Stimulated activated naive B cell treated with anti-CD40 and anti-IgM and Interleukin-4, amounts not matched to agents 10 μg/mL and 1 μg/mL and 100 μg/mL, for 72 hours (primary cell): Measurements from ENCODE around the gene ZNF335.

Source experiments
- ATAC-seq, 2 donors: fragments of 150-1000 bp; cut with Tn5 transposase; replicated peaks; 2 replicates each; pipeline ENCODE4 v1.10.0; 2021; ENCODE audit warnings: moderate library complexity in 1 of 2
- DNase-seq: peaks from one replicate; pipeline ENCODE4 v3.0.0; 2021
- H3K27ac Mint-ChIP-seq: one replicate; pipeline ENCODE4 v1.8.0; 2022; ENCODE audit warnings: mild to moderate bottlenecking, mixed read lengths
- H3K27me3 Mint-ChIP-seq, 2 donors: one replicate each; pipeline ENCODE4 v1.8.0; 2022; ENCODE audit warnings: mixed read lengths in 2 of 2
- H3K36me3 Mint-ChIP-seq, 2 donors: one replicate each; pipeline ENCODE4 v1.8.0; 2022; ENCODE audit warnings: mixed read lengths in 2 of 2, mild to moderate bottlenecking in 1 of 2
- H3K4me1 Mint-ChIP-seq, 2 donors: one replicate each; pipeline ENCODE4 v1.8.0; 2022; ENCODE audit warnings: mixed read lengths in 2 of 2, mild to moderate bottlenecking in 1 of 2
- H3K4me3 Mint-ChIP-seq, 2 donors: one replicate each; pipeline ENCODE4 v1.8.0; 2022; ENCODE audit warnings: mild to moderate bottlenecking in 2 of 2, mixed read lengths in 2 of 2, moderate library complexity in 1 of 2
- H3K9me3 Mint-ChIP-seq, 2 donors: one replicate each; pipeline ENCODE4 v1.8.0; 2022; ENCODE audit warnings: mixed read lengths in 2 of 2, mild to moderate bottlenecking in 1 of 2

The ZNF335 gene

GRCh38 chr20:45918182-45918737, 53.7 kb downstream of the ZNF335 start:
- Mint-ChIP-seq H3K27me3 (peaks cover 20 to 25% of the 10 kb centered on the region in 2 donors), H3K27ac (no peak overlapping the region), H3K36me3 (no peaks in the 10 kb centered on the region), H3K9me3 (no peaks in the 10 kb centered on the region), H3K4me1 (peaks cover 5 to 9% of the 10 kb centered on the region in 2 donors), H3K4me3 (no peak overlapping the region)
- no peak for ATAC-seq
- DNase-seq, result no peak

DNA sequence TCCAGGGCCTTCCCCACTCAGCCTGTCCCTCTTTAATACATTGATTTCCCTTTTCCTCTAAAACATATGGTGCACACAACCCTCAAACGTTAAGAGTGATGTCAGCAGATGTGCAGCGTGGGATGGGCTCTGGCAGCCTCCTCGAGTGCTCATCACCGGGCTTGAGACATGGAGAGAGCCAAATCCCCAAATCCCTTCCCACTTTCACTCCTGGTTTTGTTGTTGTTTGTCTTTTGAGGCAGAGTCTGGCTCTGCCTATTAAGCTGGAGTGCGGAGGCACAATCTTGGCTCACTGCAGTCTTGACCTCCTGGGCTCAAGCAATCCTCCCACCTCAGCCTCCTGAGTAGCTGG, 54.2 kb downstream of the ZNF335 start:
- no peak for ATAC-seq
- Mint-ChIP-seq H3K27ac (no peak overlapping the region), H3K4me3 (no peak overlapping the region), H3K27me3 (peaks cover 20 to 25% of the 10 kb centered on the region in 2 donors), H3K9me3 (no peaks in the 10 kb centered on the region), H3K36me3 (no peaks in the 10 kb centered on the region), H3K4me1 (peaks cover 5 to 9% of the 10 kb centered on the region in 2 donors)
- no peak for DNase-seq

DNA sequence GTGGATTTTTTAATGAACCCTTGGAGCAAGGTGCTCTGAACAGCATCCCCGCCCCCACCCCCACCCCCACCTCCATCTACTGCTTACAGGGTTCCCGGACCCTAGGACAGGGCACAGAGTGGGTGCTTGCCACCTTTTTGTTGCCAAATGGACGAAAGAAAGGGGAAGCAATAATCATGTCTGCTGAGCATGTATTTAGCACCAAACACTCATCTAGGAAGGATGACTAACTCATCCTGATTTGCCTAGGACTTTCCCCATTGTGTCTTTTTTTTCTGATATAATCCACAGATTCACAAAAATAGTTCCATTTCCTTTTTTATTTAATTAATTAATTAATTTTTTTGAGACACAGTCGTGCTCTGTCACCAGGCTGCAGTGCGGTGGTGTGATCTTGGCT, 58.9 kb downstream of the ZNF335 start:
- peak overlapping the region in 1 of 2 donors; percentile 68 for H3K4me3 Mint-ChIP-seq
- peaks cover 0 to 12% of the 10 kb centered on the region in 2 donors for H3K27me3 Mint-ChIP-seq
- no peaks in the 10 kb centered on the region for H3K9me3 Mint-ChIP-seq
- peaks cover 18 to 33% of the 10 kb centered on the region in 2 donors for H3K4me1 Mint-ChIP-seq
- ATAC-seq (peak in 1 of 2 donors; percentile 35), DNase-seq (no peak)
- peaks cover 0 to 8% of the 10 kb centered on the region in 2 donors for H3K36me3 Mint-ChIP-seq
- H3K27ac Mint-ChIP-seq, result peak overlapping the region; percentile 44

DNA sequence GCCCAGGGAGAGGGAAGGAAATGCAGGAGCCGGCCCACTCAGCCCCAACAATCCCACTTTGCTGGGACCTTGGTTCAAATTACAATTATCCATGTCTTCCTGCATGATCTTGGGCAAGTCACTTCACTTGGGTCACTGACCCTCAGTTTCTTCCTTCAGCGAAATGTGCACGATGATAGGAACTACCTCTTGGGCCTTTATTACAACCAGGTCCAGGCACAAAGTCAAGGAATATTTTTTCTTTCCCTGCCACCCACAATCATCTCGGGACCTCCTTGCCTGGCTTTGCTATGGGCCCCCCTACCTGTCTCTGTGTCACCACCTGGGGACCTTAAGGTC, 59.7 kb downstream of the ZNF335 start:
- no peak for ATAC-seq
- DNase-seq, result no peak
- Mint-ChIP-seq H3K27ac (no peak overlapping the region), H3K4me3 (peak overlapping the region; percentile 78 to 81), H3K27me3 (peaks cover 0 to 6% of the 10 kb centered on the region in 2 donors), H3K36me3 (peaks cover 0 to 16% of the 10 kb centered on the region in 2 donors), H3K4me1 (peaks cover 20 to 33% of the 10 kb centered on the region in 2 donors), H3K9me3 (no peaks in the 10 kb centered on the region)

GRCh38 chr20:45911486-45912343, 60.3 kb downstream of the ZNF335 start, which contains the start of gene PLTP:
PLTP (minus strand) TSS chr20:45912155; CDS start chr20:45911452, 703 bp downstream.
- H3K4me3 Mint-ChIP-seq, result peak within 1 kb of the TSS; percentile 78 to 81
- peak within 1 kb of the TSS; percentile 84 for H3K27ac Mint-ChIP-seq
- H3K27me3 Mint-ChIP-seq, result peaks cover 0 to 5% of the 10 kb centered on the region in 2 donors
- DNase-seq (peak; percentile 34), ATAC-seq (peak in 1 of 2 donors; percentile 14)
- peaks cover 0 to 20% of the 10 kb centered on the region in 2 donors for H3K36me3 Mint-ChIP-seq
- peaks cover 20 to 33% of the 10 kb centered on the region in 2 donors for H3K4me1 Mint-ChIP-seq
- H3K9me3 Mint-ChIP-seq, result no peaks in the 10 kb centered on the region

DNA sequence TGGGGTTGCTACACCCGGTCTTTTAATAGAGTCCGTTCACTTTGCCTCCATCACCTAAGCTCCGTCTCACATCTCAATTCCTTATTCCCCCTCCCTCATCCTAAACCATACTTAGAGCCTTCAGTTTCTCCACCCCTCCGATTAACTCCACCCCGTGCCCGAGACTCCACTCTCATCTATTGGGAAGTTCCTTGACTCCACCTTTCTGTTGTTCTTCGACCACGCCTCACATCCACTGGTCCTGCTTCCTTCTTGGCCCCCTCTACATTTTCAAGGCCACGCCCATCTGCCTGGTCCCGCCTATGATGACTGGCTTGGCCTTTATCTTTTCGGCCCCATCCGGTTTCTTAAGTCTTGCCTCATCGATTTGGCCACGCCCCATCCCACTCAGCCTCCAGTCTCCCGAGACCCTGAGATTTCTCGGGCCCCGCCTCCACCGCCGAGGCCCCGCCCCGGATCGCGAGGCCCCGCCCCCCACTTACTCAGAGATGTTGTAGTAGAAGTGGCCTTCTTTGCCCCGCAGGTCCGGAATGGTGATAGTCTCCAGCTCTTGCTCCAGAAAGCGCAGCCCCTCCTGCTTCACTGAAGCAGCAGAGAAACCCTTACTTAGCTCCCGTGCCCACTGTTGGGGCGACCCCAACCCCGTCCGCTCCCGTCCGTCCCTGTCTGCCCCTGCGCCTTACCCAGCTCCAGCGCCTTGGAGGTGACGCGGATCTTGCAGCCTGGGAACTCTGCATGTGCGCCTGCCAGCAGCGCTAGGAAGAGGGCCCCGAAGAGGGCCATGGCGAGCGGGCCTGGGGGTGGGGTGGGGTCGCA, 61.1 kb downstream of the ZNF335 start:
- Mint-ChIP-seq H3K9me3 (no peaks in the 10 kb centered on the region), H3K4me1 (peaks cover 20 to 33% of the 10 kb centered on the region in 2 donors)

GRCh38 chr20:45909817-45910669, 62.0 kb downstream of the ZNF335 start:
- Mint-ChIP-seq H3K36me3 (peaks cover 2 to 29% of the 10 kb centered on the region in 2 donors), H3K27ac (peak overlapping the region; percentile 78), H3K27me3 (no peaks in the 10 kb centered on the region), H3K9me3 (no peaks in the 10 kb centered on the region), H3K4me1 (peaks cover 20 to 33% of the 10 kb centered on the region in 2 donors), H3K4me3 (peak overlapping the region; percentile 78 to 81)
- ATAC-seq (no peak), DNase-seq (no peak)

More for the DNA sequence above, 61.1 kb downstream of the ZNF335 start:
- peak overlapping the region; percentile 78 to 81 for H3K4me3 Mint-ChIP-seq
- no peaks in the 10 kb centered on the region for H3K27me3 Mint-ChIP-seq
- DNase-seq (peak; percentile 97), ATAC-seq (peak; percentile 89 to 94)
- H3K27ac Mint-ChIP-seq, result peak overlapping the region; percentile 78
- peaks cover 0 to 24% of the 10 kb centered on the region in 2 donors for H3K36me3 Mint-ChIP-seq

DNA sequence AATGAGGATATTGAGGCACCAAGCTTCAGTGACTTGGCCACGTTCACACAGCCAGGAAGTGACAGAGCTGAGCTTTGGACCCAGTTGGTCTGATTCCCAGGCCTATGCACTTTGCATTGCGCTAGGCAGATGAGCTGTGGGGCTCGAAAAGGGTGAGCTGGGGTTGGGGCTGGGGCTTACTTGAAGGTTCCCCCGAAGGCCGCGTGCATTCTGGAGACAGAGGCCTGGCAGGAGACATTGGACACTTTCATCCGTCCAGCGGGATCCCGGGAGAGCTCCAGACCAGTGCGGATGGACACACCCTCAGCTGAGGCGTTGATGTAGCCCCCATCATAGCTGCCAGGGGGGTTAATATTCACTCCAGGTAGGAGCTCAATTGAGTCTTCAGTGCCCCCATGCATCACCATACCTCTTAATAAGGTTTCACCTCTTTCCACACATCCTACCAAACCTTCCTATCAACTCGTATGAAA, 62.6 kb downstream of the ZNF335 start:
- no peaks in the 10 kb centered on the region for H3K9me3 Mint-ChIP-seq

GRCh38 chr20:45908084-45908483, 63.9 kb downstream of the ZNF335 start:
- H3K27ac Mint-ChIP-seq, result no peak overlapping the region
- H3K27me3 Mint-ChIP-seq, result no peaks in the 10 kb centered on the region
- DNase-seq (no peak), ATAC-seq (no peak)
- H3K36me3 Mint-ChIP-seq, result peaks cover 2 to 38% of the 10 kb centered on the region in 2 donors
- H3K9me3 Mint-ChIP-seq, result no peaks in the 10 kb centered on the region
- no peak overlapping the region for H3K4me3 Mint-ChIP-seq
- peaks cover 18 to 26% of the 10 kb centered on the region in 2 donors for H3K4me1 Mint-ChIP-seq

More for the DNA sequence above, 62.6 kb downstream of the ZNF335 start:
- peaks cover 2 to 35% of the 10 kb centered on the region in 2 donors for H3K36me3 Mint-ChIP-seq
- ATAC-seq (no peak), DNase-seq (no peak)
- H3K27me3 Mint-ChIP-seq, result no peaks in the 10 kb centered on the region
- H3K4me3 Mint-ChIP-seq, result no peak overlapping the region
- peaks cover 18 to 28% of the 10 kb centered on the region in 2 donors for H3K4me1 Mint-ChIP-seq
- H3K27ac Mint-ChIP-seq, result no peak overlapping the region

DNA sequence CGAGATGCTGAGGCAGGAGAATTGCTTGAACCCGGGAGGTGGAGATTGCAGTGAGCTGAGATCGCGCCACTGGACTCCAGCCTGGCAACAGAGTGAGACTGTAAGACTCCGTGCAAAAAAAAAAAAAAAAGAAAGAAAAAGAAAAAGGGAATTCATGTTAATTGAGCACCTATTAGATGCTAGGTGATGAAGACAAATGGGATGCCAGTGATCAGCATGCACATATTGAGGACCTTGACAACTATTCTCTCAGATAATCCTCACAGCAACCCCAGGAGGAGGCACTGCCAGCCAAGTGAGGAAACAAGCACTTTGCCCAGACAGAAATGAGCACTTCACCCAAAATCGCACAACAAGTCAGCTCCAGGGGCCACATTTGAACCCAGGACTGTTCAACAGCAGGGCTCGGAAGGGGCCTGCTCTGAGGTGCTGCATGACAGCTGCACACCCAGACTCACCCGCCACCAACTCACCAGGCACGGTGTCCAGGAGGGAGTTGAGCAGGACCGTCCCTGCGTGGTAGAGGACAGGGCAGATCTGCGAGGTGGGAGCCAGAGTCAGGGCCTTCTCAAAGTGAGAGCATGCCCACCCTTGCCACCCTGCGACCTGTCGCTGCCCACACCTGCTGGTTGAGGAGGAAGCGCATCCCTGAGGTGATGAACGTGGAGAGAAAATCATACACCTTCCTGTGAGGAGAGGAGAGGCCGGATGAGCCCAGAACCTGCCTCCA, 64.6 kb downstream of the ZNF335 start:
- H3K4me3 Mint-ChIP-seq, result no peak overlapping the region
- no peaks in the 10 kb centered on the region for H3K9me3 Mint-ChIP-seq
- no peaks in the 10 kb centered on the region for H3K27me3 Mint-ChIP-seq
- H3K4me1 Mint-ChIP-seq, result peaks cover 18 to 31% of the 10 kb centered on the region in 2 donors
- ATAC-seq (no peak), DNase-seq (no peak)
- peaks cover 2 to 38% of the 10 kb centered on the region in 2 donors for H3K36me3 Mint-ChIP-seq
- H3K27ac Mint-ChIP-seq, result peak overlapping the region; percentile 20

GRCh38 chr20:45905505-45906079, 66.4 kb downstream of the ZNF335 start:
- DNase-seq, result no peak
- peaks cover 2 to 36% of the 10 kb centered on the region in 2 donors for H3K36me3 Mint-ChIP-seq
- ATAC-seq, result no peak
- H3K4me1 Mint-ChIP-seq, result peaks cover 10 to 14% of the 10 kb centered on the region in 2 donors
- H3K27ac Mint-ChIP-seq, result no peak overlapping the region
- H3K9me3 Mint-ChIP-seq, result no peaks in the 10 kb centered on the region
- no peak overlapping the region for H3K4me3 Mint-ChIP-seq
- H3K27me3 Mint-ChIP-seq, result no peaks in the 10 kb centered on the region

DNA sequence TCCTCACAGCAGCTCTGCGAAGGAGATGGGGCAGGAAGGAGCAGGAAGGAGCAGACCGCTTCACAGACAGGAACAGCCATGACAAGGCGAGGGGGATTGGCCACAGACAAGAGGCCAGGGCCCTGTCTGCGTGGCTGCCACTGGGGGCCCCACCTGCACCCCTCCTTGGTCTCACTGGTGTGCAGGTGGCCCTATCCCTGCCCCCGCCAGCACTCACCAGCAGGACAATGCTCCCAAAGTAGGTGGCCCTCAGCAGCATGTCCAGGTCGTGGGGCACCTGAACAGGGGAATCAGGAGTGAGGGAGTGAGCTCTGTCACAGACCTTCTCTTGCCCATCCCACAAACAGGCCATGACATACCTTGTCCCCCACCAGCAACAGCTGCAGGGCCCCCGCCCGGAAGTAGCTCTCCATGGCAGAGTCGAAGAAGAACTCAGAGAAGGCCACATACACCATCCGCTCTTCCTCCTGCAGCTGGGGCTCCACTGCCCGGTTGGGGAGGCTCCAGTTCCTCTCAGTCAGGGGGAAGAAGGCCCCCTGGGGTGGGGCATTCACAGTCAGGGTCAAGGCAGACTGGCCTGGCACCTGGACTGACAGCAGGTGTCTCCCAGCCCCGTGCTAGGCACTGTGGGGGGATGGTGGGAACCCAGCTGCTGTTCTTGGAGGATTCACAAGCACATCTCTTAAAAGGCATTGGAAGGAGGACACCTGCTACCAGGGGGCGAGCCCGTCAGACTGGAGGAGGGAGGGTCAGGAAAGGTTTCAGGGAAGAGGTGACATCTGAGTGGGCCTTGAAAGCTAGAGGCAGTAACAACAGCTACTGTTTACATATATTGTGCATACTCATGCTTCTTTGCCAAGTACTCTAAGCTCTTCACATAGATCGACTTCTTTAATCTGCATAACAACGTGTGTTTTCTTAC, 67.2 kb downstream of the ZNF335 start:
- DNase-seq, result no peak
- no peak overlapping the region for H3K4me3 Mint-ChIP-seq
- H3K27ac Mint-ChIP-seq, result peak overlapping the region; percentile 31
- H3K4me1 Mint-ChIP-seq, result peaks cover 9 to 11% of the 10 kb centered on the region in 2 donors
- no peaks in the 10 kb centered on the region for H3K9me3 Mint-ChIP-seq
- no peaks in the 10 kb centered on the region for H3K27me3 Mint-ChIP-seq
- ATAC-seq, result no peak
- H3K36me3 Mint-ChIP-seq, result peaks cover 2 to 34% of the 10 kb centered on the region in 2 donors
